ENCODE results near the gene ARHGAP15. TPM values are rescaled to one million over a fixed set of nuclear protein-coding genes. Genes with fewer than 3 reads are reported as not detected.
"Not testable (repeated sequence)": the region's sequence is repeated elsewhere in the genome, so short reads cannot be mapped to it uniquely, and the experiment has no call there.

ARHGAP15 gene
- 1 to 10 TPM in 2 of 3 donors, under 1 TPM in 1; 0.54 to 8.7 (median 5.6) TPM for polyA plus RNA-seq

DNA sequence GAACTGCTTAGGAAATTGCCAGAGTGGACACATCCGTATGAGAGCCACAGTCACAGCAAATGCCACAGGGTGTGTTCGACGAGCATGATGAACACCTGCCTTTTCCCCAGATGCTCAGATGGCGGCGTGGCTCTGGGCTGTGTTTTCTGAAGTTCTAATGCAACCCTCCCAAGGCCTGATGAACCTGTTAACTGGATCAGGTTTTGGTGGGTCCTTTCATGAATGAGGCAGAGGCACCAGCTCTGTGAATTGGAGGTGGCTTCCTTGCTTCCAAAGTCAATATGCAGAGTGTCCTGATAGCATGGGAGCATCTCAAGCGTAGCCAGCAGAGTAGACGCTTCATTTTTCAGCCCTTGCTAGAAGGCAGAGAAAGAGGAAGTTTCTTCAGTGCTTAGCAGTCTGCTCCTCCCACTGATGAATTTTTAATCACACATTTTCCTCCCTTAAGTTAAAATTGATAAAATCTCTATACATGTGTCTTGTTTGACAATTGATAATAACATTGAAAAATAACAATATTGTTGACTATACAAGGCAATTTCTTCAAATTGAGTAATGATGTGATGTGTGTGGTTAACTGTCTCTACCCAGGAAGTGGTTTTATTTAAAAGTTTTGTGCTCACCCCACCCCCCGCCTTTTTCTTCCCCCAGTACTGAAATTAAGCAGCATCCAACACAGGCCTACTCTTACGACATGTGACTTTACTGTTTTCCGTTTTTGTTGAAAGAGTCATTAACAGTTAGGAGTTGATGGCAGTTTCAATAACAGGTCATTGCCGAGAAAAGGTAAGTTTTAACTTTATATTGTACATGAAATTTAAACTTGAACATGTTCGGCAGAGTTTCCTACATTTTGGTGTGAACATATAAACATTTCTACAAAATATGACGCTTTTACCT is at the start of gene ARHGAP15:
Gene ARHGAP15, plus strand, starts transcription at position 739 of the 900 bp plus-strand sequence.
- peak within 1 kb of the TSS; percentile 76 for H3K27ac ChIP-seq (ENCODE audit: low read depth, low read length)
- 43 to 63% (median 54%) methylated on average over 13 of the region's 13 CpGs for WGBS, 3 donors

DNA sequence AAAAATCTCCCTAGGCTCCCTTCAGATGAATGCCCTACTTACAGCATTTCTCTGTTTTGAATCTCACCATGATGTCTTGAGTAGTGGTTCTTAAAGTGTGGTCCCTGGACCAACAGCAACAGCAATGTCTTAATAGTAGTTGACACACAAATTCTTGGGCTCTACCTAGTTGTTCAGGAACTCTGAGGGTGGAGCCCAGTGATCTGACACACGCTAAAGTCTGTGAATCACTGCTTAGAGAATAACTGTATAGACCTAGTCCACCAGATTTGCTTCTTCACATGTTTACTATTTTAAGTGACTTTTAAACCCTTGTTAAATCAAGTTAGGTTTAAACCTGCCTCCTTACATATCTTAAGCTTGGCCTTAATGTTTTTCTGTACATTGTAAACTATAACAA is 47.6 kb upstream of the ARHGAP15 start:
- no peak overlapping the region for H3K27ac ChIP-seq (ENCODE audit: low read depth, low read length)
- 80 to 93% (median 92%) methylated on average over 1 of the region's 1 CpG for WGBS, 3 donors

DNA sequence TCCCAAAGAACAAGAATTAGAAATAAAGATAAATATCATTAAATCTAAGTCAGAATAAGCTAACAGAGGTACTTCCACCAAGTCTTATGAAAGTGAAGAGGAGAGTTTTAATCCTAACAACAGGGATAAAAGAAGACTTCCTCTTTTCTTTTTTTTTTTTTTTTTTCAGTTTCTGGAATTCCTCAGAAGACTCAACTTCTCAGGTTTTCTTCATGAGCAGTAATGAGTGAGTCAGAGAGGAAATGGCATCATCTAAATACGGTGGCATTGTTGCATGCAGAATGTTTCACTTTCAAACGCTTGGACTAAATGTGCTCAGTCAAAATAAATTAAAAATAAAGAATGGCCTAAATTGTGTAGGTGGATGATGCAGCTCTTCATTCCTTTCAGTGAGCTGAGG is 45.6 kb upstream of the ARHGAP15 start:
- WGBS, 3 donors = 22 to 66% (median 39%) methylated on average over 2 of the region's 2 CpGs
- H3K27ac ChIP-seq (ENCODE audit: low read depth, low read length) = no peak overlapping the region

DNA sequence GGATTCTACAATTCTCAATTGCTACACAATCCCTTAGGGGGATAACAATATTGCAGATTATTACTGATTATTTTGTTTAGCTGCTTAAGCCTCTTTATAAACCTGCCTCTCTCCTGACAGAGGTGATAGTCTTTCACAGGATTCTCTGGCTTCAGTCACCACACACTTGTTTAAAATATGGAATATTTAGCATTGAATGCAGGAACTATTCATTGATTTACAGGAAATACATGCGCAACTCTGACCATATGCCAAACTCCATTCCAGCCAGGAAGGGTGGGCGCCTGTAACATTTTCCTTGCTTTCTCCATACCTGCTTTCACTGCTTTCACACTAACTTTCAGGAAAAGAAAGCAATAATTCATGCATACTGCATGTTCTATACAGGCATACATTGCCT is 44.8 kb upstream of the ARHGAP15 start:
- WGBS, 3 donors = 62 to 77% (median 70%) methylated on average over 2 of the region's 2 CpGs
- no peak overlapping the region for H3K27ac ChIP-seq (ENCODE audit: low read depth, low read length)

DNA sequence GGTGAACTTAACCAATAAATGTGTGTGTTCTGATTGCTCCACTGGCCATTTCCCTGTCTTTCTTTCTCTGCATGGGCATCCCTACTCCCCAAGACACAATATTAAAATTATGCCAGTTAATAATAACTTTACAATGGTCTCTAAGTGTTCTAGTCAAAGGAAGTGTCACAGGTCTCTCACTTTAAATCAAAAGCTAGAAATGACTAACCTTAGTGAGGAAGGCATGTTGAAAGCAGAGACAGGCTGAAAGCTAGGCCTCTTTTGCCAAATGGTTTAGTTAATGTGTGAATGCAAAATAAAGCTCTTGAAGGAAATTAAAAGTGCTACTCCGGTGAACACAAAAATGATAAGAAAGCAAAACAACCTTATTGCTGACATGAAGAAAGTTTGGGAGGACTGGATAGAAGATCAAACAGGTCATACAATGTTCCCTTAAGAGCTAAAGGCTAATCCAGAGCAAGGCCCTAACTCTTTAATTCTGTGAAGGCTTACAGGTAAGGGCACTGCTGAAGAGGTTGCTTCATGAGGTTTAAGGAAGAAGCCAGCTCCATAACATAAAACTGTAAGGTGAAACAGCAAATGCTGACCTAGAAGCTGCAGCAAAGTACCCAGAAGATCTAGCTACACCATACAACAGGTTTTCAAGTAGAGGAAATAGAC is 44.0 kb upstream of the ARHGAP15 start:
- no peak overlapping the region for H3K27ac ChIP-seq (ENCODE audit: low read depth, low read length)
- WGBS, 3 donors = 76 to 93% (median 81%) methylated on average over 1 of the region's 1 CpG

DNA sequence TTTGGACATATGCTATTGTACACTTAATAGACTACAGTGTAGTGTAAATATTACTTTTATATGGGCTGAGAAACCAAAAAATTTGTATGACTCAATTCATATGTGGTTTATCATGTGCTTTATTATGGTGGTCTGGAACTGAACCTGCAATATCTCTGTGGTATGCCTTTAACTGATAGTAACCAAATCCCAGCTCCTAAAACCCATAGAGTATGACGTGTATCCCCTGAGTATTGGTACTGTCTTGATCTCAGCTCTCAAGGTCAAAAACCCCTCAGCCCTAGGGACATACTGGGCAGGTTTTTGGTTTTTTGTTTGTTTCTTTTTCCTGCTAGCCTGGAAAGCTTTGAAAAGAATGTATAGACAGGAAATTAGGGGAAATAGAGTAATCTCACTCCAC is 42.2 kb upstream of the ARHGAP15 start:
- H3K27ac ChIP-seq (ENCODE audit: low read depth, low read length) = no peak overlapping the region
- 42 to 86% (median 65%) methylated on average over 1 of the region's 1 CpG for WGBS, 3 donors

DNA sequence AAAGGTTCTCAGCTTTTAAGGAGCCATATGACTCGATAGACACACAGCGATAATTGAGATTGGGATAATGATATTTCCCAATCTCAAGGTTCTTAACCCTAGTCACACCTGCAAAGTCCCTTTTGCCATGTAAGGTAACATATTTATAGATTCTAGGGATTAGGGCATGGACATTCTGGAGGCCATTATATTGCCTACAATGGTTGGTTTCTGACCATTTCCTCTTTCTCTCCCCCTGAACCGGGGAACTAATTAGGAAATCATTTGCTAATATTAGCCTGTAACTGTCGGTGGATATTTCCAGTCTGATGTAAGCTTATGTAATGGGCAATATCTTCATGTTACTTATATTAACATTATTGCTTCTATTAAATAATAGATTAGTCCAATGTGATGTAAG is 40.8 kb upstream of the ARHGAP15 start:
- 64 to 78% (median 70%) methylated on average over 4 of the region's 4 CpGs for WGBS, 3 donors
- no peak overlapping the region for H3K27ac ChIP-seq (ENCODE audit: low read depth, low read length)

DNA sequence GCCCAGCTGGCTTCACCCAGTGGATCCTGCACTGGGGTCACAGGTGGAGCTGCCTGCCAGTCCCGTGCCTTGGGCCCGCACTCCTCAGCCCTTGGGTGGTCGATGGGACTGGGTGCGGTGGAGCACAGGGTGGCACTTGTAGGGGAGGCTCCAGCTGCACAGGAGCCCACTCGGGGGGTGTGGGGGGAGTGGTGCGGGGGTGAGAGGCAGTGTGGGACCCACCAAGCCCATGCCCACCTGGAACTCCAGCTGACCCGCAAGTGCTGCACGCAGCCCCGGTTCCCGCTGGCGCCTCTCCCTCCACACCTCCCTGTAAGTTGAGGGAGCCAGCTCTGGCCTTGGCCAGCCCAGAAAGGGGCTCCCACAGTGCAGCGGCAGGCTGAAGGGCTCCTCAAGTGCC is 39.7 kb upstream of the ARHGAP15 start:
- WGBS, 3 donors = 96 to 99% (median 97%) methylated on average over 10 to 12 of the region's 12 CpGs
- H3K27ac ChIP-seq (ENCODE audit: low read depth, low read length) = not testable (repeated sequence)

DNA sequence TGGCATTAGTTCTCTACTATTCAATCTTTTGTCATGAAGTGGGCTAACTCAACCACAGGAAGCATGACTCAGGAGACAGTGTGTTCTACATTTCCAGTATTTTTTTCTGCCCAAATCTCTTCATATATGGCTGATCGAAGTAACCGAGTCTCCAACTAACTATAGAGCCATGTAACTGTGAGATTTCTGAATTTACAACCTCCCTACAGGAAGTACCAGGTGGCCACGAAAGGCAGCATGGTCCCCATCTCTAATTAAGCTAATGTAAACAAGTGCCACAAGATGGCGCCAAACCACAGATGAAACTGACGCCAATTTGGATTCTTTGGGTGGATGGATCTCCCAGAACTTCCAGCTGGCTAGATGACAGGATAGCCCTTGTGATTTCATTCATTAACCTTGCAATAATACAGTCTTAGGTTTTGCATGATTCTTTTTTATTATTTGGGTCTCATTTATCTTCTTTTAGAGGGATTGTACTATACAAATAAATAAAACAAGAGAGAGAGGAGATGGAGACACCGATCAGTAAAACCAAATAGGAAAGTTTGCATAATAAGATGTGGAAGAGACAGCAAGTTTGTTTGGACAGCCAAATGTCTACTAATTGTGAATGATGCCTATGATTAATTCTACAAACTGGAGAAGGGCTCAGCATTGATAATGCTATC is 18.3 kb upstream of the ARHGAP15 start:
- 17 to 25% (median 19%) methylated on average over 6 of the region's 6 CpGs for WGBS, 3 donors

DNA sequence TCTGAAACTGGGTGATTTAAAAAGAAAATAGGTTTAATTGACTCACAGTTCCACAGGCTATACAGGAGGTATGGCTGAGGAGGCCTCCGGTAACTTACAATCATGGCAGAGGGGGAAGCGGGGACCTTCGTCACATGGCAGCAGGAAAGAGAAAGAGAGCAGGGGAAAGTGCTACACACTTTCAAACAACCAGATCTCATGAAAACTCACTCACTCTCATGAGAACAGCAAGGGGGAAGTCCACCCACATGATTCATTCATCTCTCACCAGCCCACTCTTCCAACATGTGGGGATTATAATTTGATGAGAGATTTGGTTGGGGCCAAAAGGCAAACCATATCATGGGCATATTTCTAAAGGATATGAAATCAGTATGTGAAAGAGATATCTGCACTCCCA is 12.0 kb upstream of the ARHGAP15 start:
- no peak overlapping the region for H3K27ac ChIP-seq (ENCODE audit: low read depth, low read length)
- WGBS, 3 donors = 97 to 98% (median 98%) methylated on average over 3 of the region's 3 CpGs

More for the DNA sequence above, 18.3 kb upstream of the ARHGAP15 start:
- H3K27ac ChIP-seq (ENCODE audit: low read depth, low read length) = no peak overlapping the region

DNA sequence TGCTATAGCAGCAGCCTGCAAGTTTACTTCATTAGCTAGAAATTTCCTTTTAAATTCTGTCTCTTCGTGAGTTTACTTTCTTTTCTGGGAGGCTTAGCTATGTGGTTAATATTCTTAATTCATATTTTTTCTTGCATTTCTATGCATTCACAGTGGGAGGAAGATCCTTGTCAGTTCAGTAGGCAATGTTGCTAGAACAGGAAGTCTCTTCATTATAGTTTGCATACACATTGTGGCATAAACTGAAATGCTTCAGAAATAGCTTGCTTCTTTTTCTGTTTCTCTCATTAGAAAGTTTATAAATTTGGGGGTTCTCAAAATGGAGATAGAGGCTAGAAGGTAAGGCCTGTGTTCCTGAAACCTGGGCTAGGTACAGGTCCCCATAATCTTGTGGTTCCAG is 8.1 kb upstream of the ARHGAP15 start:
- H3K27ac ChIP-seq (ENCODE audit: low read depth, low read length) = no peak overlapping the region
- 32 to 59% (median 41%) methylated on average over 1 of the region's 1 CpG for WGBS, 3 donors

DNA sequence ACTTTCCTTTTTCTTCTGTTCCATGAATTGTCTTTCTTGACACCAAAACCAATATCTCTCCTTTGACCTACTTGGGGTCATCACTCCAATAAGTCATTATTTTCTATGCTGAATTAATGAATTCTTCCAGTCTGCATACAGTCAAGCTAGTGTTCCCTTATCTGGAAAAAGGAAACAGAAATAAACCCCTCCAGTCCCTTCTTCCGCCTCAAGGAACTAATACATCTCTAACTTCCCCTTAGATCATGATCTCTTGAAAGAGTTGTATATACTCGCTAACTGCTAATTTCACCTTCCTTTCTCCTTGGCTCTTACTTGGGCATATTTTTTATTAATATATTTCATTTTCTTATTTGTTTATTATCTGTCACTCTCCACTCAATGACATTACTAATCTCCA is 7.3 kb upstream of the ARHGAP15 start:
- no peak overlapping the region for H3K27ac ChIP-seq (ENCODE audit: low read depth, low read length)
- WGBS, 3 donors = 52 to 84% (median 69%) methylated on average over 2 of the region's 2 CpGs

DNA sequence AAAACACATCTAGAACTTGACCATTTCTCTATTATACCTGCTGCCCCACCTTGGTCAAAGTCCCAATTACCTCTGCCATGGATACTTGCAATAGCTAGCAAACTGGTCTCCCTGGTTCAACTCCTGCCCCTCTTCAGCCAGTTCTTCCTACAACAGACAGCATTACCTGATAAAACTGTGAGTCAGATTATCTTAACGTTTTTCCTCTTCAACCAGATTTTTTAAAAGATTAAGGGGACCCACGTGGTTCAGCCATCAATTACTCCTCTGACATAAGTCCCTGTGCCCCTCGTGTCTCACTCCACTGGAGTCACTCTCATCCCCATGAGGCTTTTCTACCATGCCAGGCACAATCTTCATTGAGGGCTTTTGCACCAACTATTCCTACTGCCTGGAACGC is 5.3 kb upstream of the ARHGAP15 start:
- 29 to 35% (median 33%) methylated on average over 4 of the region's 4 CpGs for WGBS, 3 donors
- no peak overlapping the region for H3K27ac ChIP-seq (ENCODE audit: low read depth, low read length)

DNA sequence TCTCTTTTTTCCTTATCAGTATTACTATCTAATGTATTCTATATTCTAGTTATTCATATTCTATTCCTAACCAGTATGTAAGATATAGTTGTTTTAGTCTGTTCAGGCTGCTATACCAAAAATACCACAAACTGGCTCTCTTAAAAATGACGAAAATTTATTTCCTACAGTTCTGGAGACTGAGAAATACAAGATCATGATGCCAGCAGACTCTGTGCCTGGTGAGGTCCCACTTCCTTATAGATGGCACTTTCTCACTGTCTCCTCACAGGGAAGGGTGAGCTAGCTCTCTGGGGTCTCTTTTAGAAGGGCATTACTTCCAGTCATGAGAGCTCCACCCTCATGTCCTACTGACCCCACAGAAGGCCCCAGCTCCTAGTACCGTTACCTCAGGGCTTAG is 4.8 kb upstream of the ARHGAP15 start:
- H3K27ac ChIP-seq (ENCODE audit: low read depth, low read length) = no peak overlapping the region
- WGBS, 3 donors = 59 to 79% (median 67%) methylated on average over 2 of the region's 2 CpGs

DNA sequence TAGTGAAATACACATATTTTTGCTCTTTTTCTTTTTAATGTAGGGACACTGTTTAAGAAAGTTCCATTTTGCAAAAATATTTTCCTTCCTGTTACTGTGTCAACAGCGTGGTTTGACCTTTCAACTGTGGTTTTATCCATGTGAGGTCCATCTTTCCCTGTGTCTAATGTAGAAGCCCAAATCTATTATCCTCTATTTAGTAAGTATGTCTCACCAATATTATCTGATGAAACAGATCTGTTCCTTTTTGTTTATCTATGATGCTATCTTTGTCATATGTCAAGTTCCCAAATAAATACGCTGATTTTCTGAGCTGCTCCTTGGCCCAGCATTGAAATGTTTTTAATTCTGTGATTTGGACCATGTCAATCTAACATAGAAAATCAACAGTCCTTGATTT is 3.5 kb upstream of the ARHGAP15 start:
- no peak overlapping the region for H3K27ac ChIP-seq (ENCODE audit: low read depth, low read length)
- WGBS, 3 donors = 61 to 82% (median 69%) methylated on average over 2 of the region's 2 CpGs

DNA sequence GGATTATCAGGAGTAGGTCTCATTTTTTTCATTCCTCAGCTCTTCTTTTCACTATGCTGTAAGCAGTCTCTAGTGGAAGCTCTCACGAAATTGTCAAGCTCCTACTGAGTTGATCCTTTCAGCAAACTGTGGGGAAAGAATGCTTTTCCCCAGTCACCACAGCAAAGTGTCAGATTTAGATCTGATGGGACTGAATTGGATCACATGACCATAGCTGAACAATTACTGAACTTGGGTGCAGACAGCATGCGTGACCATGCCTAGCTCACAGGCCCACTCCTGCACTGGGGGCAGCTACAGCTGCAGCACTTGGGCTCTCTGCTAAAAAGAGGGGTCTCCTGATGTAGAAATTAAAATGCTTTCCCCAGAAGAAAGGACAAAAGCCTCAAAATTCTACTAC is 3.1 kb downstream of the ARHGAP15 start:
- 45 to 60% (median 49%) methylated on average over 2 of the region's 2 CpGs for WGBS, 3 donors
- no peak overlapping the region for H3K27ac ChIP-seq (ENCODE audit: low read depth, low read length)

DNA sequence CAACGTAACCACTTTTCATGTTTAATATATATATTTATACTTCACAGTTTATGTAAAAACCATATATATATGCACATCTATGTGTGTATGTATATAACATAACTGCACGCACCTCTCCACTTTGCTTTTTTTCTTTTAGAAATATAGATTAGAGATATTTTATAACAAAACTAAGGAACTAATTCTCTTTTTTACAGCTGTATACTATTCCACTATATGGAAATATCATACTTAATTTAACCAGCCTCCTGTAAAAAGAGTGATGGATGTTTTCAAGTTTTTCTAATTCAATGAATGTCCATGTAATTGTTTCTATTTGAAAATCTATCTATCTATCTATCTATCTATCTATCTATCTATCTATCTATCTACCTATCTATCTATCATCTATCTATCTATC is 4.6 kb downstream of the ARHGAP15 start:
- WGBS, 3 donors = 73 to 98% (median 92%) methylated on average over 2 of the region's 2 CpGs

DNA sequence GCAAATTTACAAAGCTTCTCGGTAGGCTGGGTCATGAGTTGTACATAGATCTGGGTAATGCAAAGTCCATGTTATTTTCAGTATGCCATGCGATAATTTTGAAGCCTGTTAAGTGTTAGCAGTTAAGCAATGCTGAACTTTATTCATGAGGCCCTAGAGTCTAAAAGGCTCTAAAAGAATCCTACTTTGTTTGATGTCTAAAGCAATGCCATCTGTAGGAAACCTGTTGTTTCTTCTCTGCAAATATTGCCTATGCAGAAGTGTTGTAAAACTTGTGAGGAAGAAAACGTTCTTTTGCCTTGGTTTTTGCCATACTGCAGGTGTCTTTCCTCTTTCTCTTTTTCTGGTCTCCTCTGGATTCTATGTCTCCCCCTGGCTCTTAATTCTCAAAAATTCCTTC is 9.1 kb downstream of the ARHGAP15 start:
- no peak overlapping the region for H3K27ac ChIP-seq (ENCODE audit: low read depth, low read length)
- 58 to 71% (median 71%) methylated on average over 3 of the region's 3 CpGs for WGBS, 3 donors

More for the DNA sequence above, 4.6 kb downstream of the ARHGAP15 start:
- H3K27ac ChIP-seq (ENCODE audit: low read depth, low read length) = no peak overlapping the region

DNA sequence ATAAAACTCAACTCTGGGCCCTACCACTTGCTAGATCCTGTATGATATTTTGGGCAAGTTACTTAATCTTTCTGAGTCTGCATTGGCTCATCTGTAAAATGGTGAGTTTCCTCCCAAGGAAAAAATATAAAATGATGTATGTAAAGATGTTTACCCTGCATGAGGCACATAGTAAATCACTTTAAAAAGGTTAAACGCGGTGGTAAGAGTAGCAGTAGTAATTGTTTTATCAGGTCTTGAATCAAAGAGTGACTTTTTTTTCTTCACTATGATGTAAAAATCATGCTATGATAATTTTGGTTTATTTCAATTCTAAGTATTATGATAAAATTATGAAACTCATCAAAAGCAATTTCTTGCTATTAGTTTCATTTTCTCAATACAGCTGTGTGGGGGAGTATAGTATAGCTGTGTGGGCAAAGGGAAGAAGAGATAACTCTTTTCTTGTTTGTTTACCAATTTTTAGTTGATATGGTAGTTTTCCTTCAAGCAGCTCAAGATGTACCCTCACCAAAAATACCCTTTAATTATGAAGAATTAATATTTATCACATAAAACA is 10.7 kb downstream of the ARHGAP15 start:
- 54 to 84% (median 63%) methylated on average over 2 of the region's 2 CpGs for WGBS, 3 donors
- no peak overlapping the region for H3K27ac ChIP-seq (ENCODE audit: low read depth, low read length)

Measured in adipose tissue (tissue), 3 donors.